Stimulated activated CD4-positive, alpha-beta T cell treated with anti-CD3 and anti-CD28 coated beads, TNF-alpha, amount 100 ng/mL, for 1 hour (primary cell): ENCODE measurements around the gene RIPOR2.
"Not testable (repeated sequence)": the region's sequence is repeated elsewhere in the genome, so short reads cannot be mapped to it uniquely, and the experiment has no call there.

Source experiments
- DNase-seq, 3 donors: peaks; one replicate each; pipeline ENCODE4 v3.0.0-alpha.2; 2020; ENCODE audit warnings: low read depth in 3 of 3, low spot score in 1 of 3

The RIPOR2 gene

DNA sequence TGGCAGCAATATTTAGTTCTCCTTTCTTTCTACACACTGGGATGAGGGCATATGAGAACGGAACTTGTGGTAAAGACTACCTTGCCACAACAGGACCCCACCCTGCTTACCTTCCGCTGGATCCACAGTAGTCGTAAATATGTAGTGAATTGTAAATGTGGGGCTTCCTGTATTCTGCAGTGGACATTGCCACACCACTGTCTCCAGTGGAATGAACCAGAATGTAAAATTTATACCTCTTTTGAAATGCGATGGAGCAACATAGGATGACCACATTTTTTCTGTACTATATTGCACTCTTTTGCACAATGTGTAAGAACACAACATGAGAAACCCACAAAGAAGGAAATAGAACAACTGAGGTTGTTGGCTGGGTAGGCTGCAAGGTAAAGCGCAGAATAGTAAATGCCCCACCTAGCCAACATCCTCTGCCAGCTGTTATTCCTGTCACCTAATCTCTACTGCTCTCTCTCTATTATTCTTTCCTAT is 16.1 kb upstream of the RIPOR2 start:
- no peak for DNase-seq

DNA sequence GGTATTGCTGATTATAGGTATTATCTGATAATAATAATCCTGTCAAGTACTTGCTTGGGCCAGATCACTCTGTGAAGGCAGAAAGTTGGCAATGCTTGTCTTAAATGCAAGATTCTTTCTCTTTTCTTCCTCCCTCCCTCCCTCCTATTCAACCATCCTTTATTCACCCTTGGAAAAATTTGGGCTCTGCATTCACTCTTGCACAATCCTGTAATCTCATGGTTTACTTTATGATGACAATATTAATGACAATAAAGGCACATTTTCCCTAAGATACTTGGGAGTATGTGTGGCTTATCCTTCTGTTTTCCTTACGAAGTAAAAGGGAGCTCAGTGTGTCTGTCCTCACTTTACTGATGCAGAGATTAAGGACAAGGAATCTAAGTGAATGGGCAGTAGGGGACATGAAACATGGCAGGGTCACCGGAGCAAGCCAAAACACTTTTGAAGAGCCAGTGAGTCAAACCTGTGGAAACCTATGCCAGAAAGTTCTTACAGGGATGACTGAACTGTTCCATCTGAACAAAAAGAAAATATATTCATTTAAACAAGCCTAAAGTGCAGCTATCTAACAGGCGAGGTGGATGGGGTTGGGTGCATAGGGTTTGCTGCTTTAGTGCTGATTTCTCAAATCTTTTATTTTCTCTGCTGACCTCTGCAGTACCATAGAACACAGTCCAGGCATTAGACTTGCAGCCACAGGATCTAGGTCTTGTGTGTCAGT is 14.6 kb upstream of the RIPOR2 start:
- no peak for DNase-seq

DNA sequence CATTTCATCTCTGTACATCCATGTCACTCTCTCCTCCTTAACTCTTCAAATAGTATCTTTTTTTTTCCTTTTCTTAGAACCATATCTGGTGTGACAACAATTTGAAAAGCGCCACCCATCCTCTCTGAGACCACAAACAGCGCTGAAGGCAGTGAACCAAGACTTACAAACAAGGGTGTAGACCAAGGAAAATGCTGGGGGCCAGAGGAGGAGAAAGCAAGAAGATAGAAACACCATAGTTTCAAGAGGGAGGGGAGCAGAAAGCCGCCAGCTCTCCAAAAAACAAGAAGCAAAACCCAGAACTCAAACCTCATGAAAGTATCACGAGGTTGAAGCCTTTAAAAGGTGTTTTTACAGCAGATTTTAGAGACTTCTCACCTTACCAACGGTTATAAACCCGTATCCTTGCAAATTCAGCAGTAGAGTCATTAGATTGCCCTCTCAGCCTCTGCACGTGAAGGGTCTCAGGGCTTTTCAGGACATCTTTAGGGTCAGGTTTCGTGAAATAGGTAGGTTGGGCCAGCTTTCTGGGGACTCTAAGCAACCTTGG is 13.3 kb upstream of the RIPOR2 start:
- DNase-seq: peak in 1 of 3 donors; percentile 34

DNA sequence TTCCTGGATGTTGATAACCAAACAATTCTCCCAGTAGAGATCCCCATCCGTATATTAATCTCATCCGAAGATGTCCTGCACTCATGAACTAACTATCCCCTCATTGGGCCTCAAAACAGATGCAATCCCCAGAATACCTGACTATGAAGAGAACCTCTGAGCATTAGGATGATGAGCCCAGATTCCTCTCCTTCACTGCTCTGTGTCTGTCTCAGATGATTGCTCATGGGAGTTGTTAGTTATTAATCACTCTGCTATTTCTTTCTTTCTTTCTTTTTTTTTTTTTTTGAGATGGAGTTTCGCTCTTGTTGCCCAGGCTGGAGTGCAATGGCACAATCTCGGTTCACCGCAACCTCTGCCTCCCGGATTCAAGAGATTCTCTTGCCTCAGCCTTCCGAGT is 12.5 kb upstream of the RIPOR2 start:
- not testable (repeated sequence) for DNase-seq

GRCh38 chr6:24947636-24948035 is 11.9 kb upstream of the RIPOR2 start:
- no peak for DNase-seq

DNA sequence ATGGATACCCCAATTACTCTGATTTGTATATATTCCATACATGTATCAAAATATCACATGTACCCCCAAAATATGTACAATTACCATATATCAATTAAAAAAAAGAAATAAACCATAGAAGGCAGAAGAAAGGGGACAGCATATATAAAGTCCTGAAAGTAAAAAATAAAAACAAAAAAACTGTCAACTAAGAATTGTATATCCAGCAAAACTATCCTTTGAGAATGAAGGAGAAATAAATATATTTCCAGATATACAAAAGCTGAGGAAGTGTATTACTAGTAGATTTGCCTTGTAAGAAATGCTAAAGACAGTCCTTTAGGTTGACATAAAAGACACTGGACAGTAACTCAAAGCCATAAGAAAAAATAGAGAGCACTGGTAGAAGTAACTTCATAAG is 9.3 kb upstream of the RIPOR2 start:
- DNase-seq: no peak

DNA sequence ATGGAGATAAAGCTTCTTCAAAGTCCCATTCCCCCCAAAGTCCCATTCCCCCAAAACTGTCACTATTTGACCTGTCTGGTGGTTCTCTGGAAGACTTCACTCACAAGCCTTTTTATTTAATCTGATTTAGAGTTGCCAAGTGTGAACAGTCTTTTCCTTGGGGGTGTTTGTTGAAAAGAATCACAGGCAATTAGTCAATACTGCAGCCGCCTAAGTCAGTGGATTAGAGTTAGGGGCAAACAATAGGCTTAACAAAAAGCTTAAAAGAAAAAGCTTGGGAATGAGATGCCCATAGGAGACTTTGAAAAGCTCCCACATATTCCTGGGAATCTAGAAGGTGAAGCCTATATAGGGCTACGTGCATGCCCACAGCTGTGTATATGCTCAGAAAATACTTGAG is 8.0 kb upstream of the RIPOR2 start:
- DNase-seq: no peak

DNA sequence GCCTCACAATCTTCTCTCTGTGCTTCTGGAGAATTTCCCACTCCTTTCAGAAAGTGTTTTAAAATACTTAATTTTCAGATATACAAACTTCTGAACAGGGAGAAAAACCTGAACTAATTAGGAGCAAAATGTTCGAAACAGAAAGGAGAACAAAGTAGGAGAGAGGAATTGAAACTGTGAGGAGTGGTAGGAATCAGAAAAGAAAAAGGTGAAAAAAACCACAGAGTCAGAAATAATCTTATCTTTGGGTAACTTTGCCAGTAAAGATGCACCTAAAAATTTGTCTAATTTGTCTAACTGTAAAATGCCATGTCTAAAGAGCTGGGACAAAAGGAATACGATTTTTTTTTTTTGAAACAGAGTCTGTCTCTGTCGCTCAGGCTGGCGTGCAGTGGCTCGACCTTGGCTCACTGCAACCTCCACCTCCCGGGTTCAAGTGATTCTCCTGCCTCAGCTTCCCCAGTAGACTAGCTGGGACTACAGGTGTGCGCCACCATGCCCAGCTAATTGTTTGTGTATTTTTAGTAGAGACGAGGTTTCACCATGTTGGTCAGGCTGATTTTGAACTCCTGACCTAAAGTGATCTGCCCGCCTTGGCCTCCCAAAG is 4.7 kb upstream of the RIPOR2 start:
- no peak for DNase-seq

- DNase-seq: peak in 2 of 3 donors; percentile 39
Measured at GRCh38 chr6:24936641-24937317, 1.0 kb upstream of the RIPOR2 start.

GRCh38 chr6:24933868-24934401 is 1.8 kb downstream of the RIPOR2 start:
- DNase-seq: no peak

- no peak for DNase-seq
Measured at GRCh38 chr6:24933266-24933665, 2.5 kb downstream of the RIPOR2 start.

DNA sequence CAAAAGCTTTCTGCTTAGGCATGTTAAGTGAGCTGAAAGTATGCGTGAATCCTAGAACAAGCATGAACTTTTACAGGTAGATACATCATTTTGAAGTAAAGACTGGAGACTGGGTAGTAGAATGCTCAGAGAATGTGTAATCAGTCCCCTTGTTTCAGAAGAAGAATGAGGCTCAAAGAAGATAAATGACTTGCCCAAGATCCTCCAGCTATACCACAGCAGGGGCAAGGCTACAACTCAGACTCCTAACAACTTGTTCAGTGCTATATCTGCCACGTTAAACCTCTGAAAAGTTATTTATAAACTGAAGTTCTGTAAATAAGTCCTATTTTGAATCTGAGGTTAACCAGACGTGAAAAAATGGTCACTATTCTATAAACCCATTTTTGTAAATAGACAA is 2.9 kb downstream of the RIPOR2 start:
- DNase-seq: no peak

- no peak for DNase-seq
Measured at GRCh38 chr6:24931718-24932691, 3.8 kb downstream of the RIPOR2 start.

DNA sequence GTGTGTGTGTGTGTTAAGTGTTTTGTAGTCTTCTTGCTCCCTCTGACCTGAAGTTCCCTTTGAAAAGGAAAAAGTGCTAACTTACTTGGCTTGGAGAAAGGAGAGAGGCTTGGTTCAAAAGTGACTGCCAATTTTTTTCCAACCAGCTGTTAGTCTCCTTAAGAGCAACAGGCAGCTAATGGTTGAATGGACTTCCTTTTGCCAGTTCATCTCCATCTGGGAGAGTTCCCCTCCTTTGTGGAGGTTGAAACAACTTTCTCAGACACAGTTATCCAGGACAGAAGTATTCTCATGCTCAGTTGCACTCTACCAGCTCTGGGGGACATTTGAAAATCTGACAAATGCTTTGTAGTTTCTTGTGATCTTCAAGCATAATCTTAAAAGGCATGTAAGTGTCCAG is 4.5 kb downstream of the RIPOR2 start:
- DNase-seq: no peak

- DNase-seq: no peak
Measured at GRCh38 chr6:24930431-24930871, 5.3 kb downstream of the RIPOR2 start.

- DNase-seq: no peak
Measured at GRCh38 chr6:24929242-24929641, 6.5 kb downstream of the RIPOR2 start.

DNA sequence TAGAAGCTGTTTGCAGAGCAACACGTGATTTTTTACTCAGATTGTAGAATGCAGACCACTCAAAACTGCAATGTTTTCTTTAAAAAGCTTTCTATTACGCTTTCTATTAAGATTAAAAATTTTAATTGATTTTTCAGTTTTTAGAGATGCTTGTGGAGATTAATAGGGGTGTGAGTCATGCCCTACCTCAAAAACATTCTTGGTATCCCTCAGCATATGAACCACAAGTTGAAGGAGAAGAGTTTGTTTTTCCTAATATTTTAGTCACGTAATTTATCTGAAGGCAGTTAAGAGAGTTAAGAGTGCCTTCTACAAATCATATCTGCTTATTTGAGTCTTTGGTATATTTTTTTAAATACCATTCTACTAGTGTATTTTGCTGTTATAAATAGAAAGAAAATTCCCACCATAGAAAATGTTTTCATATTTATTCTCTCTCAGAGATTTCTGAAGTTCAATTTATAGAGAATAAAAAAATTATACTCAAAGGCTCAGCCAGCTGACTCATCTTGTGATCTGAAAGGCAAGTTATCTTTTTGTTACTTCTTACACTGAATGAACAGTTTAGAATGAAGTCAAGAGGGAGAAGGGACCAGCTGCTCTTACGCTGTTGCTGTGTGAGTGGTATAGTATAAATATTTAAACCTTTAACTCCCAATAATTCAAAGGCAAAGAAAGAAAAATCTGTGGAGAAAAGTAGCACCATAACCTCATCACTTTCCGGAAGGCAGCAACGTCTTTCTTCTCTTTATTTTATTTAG is 7.6 kb downstream of the RIPOR2 start:
- DNase-seq: no peak

DNA sequence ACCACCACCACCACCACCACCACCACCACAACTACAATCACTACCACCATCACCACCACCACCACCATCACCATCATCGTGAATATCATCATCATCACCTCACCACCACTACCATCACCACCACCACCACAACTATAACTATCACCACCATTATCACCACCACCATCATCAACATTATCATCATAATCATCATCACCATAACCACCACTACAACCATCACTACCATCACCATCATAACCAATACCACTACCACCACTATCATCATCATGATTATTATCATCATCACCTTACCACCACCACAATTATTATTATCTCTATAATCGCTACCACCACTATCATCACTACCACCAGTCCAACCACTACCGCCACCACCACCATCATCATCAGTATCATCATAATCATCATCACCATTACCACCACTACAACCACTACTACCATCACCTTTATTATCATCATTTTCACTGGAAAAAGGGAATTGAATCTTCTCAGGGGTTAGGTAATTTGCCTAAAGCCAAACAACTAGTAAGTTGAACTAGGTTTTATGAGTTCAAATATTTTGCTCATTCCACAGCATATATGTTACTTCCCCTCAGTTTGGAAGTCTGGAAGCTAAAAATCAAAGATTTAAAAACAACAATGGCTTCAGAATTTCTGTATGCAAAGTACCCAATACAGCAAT is 8.3 kb downstream of the RIPOR2 start:
- DNase-seq: no peak

DNA sequence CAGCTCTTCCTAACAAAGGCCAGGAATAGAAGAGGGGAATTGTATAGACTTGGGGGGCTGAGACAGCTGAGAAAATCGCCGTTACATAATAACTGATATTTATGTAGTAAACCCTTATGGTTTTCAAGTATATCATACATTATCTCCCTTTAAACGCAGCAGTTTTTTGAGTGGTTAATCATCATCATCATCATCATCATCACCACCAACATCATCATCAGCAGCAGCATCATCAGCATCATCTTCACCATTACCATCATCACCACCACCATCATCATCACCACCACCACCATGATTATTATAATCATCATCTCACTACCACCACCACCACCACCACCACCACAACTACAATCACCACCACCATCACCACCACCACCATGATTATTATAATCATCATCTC is 9.1 kb downstream of the RIPOR2 start:
- not testable (repeated sequence) for DNase-seq
